ENCODE results near the gene TSEN54.

GRCh38 chr17:75475851-75476250 is 40.5 kb upstream of the TSEN54 start:
- TF ChIP-seq POLR2A (IDR thresholded peaks at IDR 0.05) (no peak), CTCF (IDR thresholded peaks at IDR 0.05) (no peak)
